HG03108 (cell line): Measurements from ENCODE around the gene NPAS3.

Source experiments
- ATAC-seq: cut with Tn5 transposase; IDR thresholded peaks from one replicate; pipeline ENCODE4 v1.9.1; 2021; ENCODE audit warnings: moderate library complexity; ENCODE audit not compliant: unreplicated experiment

NPAS3 gene

DNA sequence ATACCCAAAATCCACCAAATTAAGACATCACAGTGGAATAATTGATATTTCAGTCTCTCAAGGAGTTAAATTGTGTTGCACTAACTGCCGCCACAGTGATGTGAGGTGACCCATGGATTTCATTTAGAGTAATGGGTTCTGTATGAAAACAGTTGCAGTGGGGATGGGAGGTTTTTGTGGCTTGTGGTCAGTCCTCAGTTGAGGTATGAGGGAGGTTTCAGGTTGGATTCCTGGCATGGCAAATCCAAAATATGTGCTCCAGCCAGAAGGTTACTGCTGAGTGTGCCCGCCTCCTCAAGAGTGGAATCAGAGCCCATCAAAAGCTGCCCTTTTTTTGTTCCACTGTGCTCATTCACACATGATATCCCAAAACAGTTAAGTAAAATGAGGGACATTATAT, 525.1 kb downstream of the NPAS3 start:
- ATAC-seq = no peak

DNA sequence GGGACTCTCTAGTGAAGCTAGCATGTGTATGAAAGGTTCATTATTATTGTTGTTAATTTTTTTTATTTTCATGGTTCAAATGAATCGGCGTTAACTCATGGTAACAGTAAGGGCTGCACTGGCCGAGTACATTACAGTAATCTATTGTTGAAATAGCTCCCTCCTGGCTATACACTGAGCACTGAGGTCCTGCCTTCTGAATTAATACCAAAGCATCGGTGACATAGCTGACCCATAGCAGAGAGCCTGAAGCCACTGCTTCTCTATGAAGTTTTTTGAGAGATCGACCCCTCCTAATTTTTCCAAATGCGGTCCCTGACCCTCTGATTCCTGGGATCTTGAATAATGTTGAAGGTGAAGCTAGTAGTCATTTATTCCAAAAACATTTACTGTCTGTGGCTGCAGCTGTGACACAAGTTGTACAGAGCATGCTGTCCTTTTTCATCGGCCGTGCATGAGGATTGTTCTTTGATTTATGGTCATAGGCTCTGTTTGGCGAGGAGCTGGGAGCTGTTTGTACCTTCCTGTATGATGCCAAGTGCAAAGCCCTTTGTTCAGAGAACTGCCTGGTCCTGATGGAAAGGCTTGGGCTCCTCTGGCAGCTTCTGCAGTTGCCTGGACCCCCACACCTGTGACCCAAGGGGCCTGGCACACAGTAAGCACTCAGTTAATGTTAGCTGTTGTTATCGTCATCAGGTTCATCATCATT, 525.7 kb downstream of the NPAS3 start:
- ATAC-seq = no peak

DNA sequence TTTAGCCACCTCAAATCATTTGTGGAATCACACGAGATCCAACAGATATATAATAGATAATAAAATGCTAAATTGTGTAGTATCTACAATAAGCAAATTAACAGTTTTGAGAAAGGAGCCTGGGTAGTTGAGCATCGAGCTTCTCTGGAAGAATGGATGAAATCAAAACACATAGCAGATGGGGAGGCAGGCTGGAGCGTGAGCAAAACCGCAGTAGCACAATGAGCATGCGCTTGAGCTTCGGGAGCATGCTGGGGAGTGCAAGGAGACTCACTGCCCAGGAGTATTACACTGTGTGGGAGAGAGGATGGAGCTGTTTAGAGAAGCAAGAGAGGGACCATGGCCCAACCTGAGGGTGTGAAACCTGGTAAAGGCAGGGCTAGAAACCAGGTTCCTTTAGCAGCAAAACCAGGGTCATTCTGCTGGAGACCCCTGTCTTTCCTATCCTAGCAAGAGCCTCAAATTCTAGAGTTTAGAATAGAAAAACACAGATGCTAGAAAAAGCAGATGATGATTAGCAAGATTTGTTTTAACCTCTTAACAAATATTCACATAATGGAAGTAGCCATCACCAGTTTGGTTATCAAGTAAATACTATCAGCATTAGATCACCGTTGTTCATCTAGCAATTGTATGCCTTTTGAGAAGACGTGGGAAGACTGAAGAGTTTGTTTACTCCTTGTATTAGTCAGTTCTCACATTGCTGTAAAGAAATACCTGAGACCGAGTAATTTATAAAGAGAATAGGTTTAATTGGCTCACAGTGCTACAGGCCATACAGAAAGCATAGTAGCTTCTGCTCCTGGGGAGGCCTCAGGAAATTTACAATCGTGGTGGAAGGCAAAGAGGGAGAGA, 527.4 kb downstream of the NPAS3 start:
- no peak for ATAC-seq

DNA sequence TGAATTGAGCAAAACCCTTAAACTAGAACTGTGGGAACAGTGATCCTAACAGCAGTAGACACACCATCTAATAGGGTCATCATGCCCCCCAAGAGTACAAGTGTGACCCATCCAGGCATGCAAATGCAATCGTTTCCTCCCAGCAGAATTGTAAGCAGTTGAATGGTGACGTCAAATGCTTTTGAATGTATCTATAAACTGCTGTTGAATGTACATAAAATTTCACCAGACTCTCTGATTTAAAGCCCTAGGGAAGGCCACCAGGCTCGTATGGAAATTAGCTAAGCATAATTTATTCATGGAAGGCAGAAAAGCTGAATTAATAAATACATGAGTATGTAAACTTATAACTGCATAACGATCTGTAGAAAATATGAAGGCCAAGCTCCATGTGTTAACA, 529.3 kb downstream of the NPAS3 start:
- ATAC-seq = no peak

DNA sequence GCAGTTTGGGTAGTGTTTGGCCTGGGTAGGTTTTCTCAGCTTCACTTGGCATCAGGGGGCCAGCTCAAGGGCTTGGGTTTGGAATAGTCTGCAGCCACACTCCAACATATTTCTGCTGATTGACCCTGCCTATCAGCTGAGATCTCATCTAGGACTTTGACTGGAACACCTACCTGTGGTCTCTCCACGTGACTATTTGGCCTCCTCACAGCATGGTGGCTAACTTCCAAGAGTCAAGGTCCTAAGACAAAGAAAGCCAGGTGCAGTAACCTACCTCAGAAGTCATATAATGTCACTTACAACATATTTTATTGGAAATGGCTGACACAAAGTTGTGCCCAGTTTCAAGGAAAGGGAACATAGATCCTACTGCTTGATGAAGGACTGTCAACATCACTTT, 531.2 kb downstream of the NPAS3 start:
- ATAC-seq = no peak

DNA sequence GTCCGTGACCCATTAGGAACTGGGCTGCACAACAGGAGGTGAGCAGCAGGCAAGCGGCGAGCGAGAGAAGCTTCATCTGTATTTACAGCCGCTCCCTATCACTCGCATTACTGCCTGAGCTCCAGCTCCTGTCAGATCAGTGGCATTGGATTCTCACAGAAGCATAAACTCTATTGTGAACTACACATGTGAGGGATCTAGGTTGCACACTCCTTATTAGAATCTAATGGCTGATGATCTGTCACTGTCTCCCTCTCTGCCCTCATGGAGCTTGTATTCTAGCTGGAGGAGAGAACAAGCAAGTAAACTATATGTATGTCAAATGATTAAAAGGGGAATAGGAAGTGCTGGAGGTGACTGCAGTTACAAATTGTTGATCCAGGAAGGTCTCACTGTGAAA, 533.1 kb downstream of the NPAS3 start:
- ATAC-seq = no peak

DNA sequence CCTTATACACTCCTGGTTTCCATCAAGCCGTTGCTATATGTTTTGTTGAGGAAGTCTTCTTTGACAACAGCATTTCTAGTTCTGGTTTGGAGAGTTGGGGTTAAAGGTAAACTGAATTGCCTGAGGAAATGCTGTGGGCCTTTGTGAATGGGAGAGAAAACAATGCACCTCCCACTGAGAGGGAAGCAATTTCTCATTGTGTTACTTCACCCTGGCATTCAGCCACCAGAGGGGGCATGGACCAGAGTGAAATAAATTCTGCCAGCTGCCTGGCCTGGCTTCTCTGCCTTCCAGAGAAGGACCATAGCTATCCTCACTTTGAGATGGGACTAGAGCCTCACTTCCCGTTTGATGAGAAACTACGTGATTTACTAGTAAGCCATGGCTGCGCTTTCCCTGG, 536.9 kb downstream of the NPAS3 start:
- no peak for ATAC-seq

DNA sequence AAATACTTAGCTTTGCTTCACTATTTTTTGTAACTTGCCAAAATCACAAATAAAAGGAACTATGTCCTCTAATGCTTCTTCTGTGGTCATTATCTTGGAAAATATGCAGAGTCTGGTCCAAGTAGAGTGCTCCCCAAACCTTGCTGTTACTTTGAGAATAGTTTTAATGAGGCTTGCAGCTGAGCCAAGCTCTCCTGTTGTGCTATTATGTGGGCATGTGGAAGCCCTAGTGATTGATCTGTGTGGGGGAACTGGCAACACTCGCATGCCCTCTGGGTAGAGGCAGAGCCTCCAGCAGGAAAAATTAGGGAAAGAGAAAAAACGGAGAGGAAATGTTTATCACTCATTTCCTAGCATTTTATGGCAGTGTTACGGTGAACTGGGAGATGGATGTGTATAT, 539.1 kb downstream of the NPAS3 start:
- ATAC-seq = no peak

DNA sequence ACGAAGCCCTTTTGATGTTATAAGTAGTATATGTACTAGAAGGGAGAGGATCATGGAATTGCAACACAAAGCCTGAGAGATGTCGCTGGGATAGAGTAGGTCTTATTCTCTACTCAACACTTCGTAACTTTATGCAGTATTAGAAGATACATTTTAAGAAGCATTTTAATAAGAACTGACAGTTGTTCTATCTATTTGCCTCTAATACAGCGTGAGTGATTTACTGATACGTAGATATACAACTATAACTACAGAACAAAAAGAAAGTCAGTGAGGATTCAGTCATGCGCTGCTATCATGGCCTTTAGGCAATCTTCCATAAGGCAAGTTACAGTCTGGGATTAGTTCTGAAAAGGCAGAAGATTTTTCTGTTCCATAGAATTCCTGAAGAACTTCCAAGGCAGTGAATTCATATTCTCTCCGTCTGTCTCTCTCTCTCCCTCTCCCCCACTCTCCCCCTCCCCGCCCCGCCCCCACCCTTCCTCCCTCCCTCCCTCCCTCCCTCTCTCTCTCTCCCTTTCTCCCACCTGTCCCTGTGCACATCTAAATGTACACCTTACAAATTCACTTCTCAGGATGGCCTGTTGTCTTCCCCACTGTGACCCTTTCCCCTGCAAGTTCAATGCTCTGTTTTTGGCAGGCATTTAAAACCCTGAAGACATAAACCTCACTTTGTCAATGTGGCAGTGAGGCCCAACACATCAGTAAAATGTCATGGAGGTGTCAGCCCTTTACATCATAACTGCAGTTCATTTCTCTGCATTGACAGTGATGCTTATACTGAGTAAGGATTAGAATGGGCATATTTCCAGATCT, 541.6 kb downstream of the NPAS3 start:
- no peak for ATAC-seq

DNA sequence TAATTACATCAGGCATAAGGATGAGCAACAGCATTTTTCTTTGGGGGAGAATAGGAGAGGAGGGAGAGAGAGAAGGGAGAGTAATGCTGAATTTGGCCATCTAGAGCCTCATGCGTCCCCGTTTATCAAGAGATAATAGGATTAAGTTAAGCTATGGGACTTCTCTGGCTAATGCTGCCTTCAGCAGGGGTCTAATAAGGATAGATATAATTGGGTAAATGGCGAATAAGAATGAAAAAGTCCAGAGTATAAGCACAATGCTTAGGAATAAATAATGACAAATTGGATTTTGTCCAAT, 542.2 kb downstream of the NPAS3 start:
- ATAC-seq = no peak

DNA sequence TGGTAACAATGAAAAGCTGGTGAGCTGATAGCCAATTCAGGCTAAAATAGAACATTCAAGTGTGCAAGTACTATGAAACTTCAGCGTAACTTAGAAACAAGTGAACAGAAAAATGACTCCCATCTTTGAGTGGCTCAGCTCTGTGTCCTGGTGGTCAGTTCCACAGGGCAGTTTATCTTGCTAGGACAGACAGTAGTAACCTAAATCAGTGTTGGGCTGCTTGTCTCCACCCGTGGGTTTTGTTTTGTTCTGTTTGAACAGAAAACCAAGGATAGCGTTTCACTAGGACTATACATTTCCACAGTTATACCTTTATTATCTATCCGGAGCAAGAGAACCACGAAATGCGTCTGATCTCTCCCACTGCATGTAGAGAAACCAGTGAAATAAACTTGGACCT, 544.4 kb downstream of the NPAS3 start:
- ATAC-seq = no peak

DNA sequence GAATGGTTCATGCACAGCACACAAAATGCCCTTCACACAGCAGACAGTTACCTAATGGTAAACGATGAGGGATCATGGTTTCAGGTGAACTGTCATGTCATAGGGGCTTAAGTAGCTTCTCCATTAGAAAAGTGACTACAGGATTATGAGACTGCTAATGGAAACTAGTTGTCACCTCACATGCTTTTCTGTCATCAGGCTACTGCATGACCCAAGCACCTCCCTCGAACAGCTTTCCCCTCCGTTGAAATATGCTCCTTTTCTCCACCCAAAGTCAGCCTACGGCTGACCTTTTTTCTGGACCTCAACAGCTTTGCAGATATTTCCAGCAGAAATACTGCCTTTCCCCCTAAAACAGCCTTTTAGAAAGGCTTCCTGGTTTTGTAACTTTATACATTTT, 544.9 kb downstream of the NPAS3 start:
- no peak for ATAC-seq

DNA sequence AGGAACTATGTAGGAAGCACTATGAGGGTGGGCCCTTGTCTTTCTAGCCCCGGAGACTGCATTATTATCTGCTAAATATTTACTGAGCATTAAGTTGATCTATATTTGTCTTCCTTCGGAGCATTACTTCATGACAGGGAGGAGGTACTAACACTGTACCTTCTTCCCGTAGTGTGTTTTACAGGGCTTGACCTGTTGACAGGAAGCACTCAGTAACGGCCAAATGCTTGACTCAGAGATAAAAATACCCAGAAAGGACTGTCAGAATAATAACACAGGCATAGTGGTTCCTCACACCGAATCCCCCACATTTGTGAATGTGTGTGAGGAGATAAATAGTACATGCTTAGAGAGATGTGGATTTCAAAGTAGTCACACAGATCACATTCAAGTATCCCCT, 545.6 kb downstream of the NPAS3 start:
- no peak for ATAC-seq

DNA sequence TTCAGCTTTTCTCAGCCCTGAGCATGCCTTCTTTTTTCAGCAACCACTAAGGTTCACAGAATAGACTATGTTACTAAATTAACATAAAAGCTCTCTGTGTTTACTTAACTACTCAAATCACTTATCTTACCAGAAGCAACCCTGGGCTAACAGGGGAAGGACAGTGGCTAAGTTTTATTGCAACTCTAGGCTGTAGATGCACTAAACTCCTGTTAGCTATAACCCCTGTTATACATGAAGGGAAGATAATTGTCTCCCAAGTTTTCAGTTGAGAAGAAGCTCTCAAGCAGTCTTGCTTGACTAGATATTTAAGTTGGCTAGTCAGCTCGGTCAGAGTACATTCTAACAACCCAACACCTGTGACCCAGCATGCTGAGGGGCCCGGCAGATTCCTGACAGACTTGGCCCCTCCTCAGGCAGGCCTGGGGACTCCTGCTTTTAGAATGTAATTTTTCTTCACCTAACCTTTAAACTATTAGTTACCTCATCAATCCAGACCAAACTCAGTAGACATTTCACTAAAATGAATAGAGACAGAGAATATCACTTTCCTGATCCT, 547.7 kb downstream of the NPAS3 start:
- ATAC-seq = no peak

DNA sequence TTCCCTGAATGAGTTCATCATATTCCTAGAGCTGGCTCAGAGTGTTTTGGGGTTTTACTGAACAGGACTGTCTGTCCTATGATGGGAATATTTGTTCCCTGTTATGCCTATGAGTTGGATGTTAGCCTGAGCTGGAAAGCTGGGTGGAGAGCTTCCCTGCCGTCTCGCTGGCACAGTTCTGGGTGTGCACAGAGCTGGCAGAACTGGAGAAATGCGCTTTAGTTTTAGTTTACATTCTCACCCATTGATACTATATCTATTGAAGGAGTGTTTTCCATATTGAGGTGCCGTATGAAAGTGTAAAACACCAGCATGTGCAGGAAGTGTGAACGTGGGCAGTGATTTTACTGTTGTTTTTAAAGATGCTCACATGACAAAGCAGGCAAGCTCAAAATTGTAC, 549.9 kb downstream of the NPAS3 start:
- ATAC-seq = no peak

DNA sequence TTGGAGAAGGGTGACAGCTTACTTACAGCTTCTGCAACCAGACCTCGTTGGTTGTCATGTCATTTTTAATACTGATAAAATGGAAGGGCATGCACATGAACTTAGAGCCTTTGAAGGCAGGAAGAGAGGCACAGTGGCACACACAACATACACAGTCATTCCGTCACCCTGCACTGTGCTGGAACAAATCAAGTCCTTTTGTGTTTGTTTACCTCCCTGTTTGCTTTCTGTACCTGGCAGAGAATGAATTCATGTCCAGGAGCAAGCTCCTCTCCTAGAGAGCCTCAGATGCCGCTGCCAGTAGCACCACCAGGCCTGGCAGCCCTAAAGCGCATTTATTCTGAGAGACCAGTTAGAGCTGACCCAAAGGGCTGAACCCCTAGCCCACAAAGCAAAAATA, 551.9 kb downstream of the NPAS3 start:
- no peak for ATAC-seq

DNA sequence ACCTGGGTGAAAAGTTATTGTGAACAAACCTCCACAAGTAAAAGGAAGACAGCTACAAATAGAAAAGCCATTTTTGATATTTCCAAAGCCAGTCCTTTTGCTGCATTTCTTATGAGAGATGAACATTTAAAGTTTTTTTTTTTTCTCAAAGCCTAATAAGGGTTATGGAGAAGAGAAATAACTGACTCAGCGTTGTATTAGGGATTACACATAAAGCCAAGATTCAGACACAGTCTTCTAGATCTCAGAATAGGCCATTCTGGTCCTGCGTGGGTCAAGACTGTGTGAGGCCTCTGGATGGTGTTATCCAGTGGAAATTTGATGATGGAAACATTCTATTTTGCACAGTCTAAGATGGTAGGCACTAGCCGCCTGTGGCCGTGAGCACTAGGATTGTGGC, 552.4 kb downstream of the NPAS3 start:
- no peak for ATAC-seq

DNA sequence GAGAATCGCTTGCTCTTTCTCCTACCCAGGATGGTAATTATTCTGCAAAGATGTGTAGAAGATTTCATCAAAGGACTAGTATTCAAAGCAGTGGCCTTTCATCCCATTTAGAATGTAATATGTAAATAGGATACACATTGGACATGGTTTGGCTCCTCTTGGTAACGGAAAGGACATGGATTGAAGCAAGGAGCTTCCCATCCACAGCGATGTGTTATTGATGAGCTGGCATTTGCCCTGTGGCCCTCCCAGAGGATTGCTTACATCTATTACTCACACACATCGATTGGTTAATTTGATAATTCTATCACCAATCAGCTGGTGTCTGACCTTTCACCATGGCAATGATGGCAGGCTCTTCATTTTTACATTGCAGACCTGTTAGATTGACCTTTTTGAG, 553.8 kb downstream of the NPAS3 start:
- no peak for ATAC-seq

DNA sequence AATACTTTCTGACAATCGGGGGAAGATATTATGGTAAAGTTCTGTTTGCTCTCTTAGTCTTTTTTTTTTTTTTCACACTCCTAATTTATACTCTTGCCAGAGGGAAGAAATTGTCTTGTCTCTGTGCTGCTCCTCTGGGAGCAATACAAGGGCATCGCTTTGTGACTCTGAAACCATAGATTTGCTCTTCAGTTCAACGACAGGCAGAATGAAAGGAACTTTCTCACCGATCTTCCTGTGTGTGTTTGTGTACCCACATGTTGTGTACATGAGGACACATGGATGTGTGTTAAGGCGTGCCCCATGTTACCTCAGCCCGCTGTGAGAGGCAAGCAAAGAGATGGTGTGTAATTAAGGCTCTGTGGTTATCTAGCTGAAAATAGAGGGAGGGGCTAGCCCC, 554.6 kb downstream of the NPAS3 start:
- no peak for ATAC-seq

DNA sequence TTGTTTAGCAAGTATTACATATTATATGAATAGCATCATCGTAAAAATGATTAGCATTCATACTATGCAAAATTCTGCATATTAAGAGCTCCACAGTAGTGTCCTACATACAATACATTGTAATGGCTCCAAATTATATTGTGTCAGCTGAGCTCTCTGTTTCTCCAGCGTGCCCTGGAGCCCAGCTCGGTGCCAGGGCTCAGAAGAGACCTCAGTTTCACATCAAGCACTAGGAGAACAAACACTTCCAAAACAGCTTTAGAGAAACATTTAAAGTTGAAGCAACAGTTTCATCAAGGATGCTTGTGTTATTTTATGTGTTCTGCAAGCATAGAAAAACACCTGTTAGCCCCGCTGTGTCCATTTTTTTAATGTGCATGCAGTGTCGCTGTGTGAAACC, 555.3 kb downstream of the NPAS3 start:
- ATAC-seq = no peak

DNA sequence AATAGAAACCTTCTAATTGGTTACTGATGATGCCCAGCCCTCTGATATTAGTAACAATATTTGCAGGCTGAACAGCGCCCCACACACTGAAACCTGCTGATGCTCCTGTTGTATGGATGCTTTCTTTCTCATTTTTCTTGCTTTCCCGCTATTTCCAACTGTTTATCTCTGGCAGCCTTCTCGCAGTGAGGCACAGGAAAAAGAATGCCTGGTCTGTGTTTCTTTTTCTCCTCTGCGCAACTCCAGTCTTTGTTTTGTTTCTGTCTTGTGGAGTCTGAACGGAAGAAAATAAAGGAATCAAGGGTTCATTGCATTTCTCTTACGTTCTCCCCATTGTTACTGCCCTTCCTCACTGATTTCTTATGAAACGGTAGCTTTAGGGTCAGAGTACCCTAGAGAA, 561.0 kb downstream of the NPAS3 start:
- no peak for ATAC-seq
